ENCODE measurements around the gene VSTM4. TPM values are rescaled to one million over a fixed set of nuclear protein-coding genes. Genes with fewer than 3 reads are reported as not detected.

VSTM4 gene
- total and polyA plus RNA-seq, 9 donors, result 17.3 to 68.9 (median 42.9) TPM

GRCh38 chr10:49112851-49113250 lies 2.5 kb downstream of the VSTM4 start:
- Histone ChIP-seq H3K36me3 (no peaks in the 10 kb centered on the region), H3K27me3 (no peaks in the 10 kb centered on the region), H3K4me3 (no peak overlapping the region), H3K4me1 (ENCODE audit: insufficient read depth) (peaks cover 42% of the 10 kb centered on the region), H3K27ac (no peak overlapping the region), H3K9me3 (no peaks in the 10 kb centered on the region)
- WGBS, 3 donors, result 16 to 29% (median 25%) methylated on average over 3 of the region's 3 CpGs
- TF ChIP-seq, protein P1, sequence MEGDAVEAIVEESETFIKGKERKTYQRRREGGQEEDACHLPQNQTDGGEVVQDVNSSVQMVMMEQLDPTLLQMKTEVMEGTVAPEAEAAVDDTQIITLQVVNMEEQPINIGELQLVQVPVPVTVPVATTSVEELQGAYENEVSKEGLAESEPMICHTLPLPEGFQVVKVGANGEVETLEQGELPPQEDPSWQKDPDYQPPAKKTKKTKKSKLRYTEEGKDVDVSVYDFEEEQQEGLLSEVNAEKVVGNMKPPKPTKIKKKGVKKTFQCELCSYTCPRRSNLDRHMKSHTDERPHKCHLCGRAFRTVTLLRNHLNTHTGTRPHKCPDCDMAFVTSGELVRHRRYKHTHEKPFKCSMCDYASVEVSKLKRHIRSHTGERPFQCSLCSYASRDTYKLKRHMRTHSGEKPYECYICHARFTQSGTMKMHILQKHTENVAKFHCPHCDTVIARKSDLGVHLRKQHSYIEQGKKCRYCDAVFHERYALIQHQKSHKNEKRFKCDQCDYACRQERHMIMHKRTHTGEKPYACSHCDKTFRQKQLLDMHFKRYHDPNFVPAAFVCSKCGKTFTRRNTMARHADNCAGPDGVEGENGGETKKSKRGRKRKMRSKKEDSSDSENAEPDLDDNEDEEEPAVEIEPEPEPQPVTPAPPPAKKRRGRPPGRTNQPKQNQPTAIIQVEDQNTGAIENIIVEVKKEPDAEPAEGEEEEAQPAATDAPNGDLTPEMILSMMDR (IDR thresholded peaks at IDR 0.05), result no peak
- TF ChIP-seq POLR2A (IDR thresholded peaks at IDR 0.05) (no peak), EP300 (IDR thresholded peaks at IDR 0.05) (no peak)
- DNase-seq, result no peak
- intact Hi-C loops (cut with DNase I), result loop anchor here in 1 of 4 donors (10.0 kb wide), 1 partner anchor 98 kb away; no protein-coding TSS in a partner anchor

- Histone ChIP-seq H3K36me3 (no peaks in the 10 kb centered on the region), H3K27ac (peak overlapping the region in 1 of 2 donors; percentile 19), H3K4me1 (ENCODE audit: insufficient read depth) (peaks cover 49% of the 10 kb centered on the region), H3K9me3 (no peaks in the 10 kb centered on the region), H3K4me3 (no peak overlapping the region), H3K27me3 (no peaks in the 10 kb centered on the region)
- TF ChIP-seq, protein P1 (IDR thresholded peaks at IDR 0.05), result no peak
- TF ChIP-seq POLR2A (IDR thresholded peaks at IDR 0.05), result no peak
- no peak for DNase-seq
- intact Hi-C loops (cut with DNase I), result loop anchor here in 1 of 4 donors (10.0 kb wide), 1 partner anchor 97 kb away; no protein-coding TSS in a partner anchor
- WGBS, 3 donors, result 38 to 76% (median 55%) methylated on average over 3 of the region's 3 CpGs
Measured at GRCh38 chr10:49112098-49112497, 3.2 kb downstream of the VSTM4 start.

- H3K4me3 ChIP-seq, result no peak overlapping the region
- peak overlapping the region in 1 of 2 donors; percentile 51 for H3K27ac ChIP-seq
- H3K36me3 ChIP-seq, result no peaks in the 10 kb centered on the region
- no peak for DNase-seq
- H3K4me1 ChIP-seq (ENCODE audit: insufficient read depth), result peaks cover 56% of the 10 kb centered on the region
- no peaks in the 10 kb centered on the region for H3K27me3 ChIP-seq
- TF ChIP-seq, protein P1 (IDR thresholded peaks at IDR 0.05), result no peak
- no peak for TF ChIP-seq EP300 (IDR thresholded peaks at IDR 0.05)
- TF ChIP-seq POLR2A (IDR thresholded peaks at IDR 0.05), result no peak
- 39 to 41% (median 40%) methylated on average over 8 of the region's 8 CpGs for WGBS, 3 donors
- intact Hi-C loops (cut with DNase I), result loop anchor here in 1 of 4 donors (10.0 kb wide), 1 partner anchor 97 kb away; no protein-coding TSS in a partner anchor
- H3K9me3 ChIP-seq, result no peaks in the 10 kb centered on the region
Measured at GRCh38 chr10:49111320-49111698, 4.0 kb downstream of the VSTM4 start.

DNA sequence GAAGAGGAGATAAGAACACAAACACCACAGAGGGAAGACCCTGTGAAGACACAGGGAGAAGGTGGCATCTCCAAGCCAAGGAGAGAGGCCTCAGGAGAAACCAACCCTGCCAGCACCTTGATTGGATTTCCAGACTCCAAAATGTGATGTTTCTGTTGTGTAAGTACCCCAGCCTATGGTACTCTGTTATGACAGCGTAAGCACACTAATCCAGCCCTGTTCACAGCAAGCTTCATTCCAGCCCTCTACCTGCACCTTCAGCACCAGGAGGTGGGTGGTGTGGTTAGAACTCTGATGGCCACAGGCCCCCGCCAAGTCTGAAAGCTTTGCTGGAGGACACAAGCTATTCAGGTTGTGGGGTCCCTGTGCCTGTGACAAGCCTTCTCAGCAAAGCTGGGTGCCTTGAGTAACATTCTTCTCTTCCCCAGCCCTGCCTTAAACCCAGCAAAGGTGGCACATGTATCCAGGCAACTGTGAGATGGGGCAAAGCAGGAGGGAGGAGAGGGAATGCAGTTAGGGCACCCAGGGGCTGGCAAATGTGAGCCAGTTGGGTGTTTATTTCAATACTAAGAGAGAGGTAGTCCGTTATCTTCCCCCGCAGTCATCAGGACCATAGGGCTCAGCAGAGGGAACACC lies 4.5 kb downstream of the VSTM4 start:
- Histone ChIP-seq H3K36me3 (no peaks in the 10 kb centered on the region), H3K27me3 (no peaks in the 10 kb centered on the region), H3K4me3 (no peak overlapping the region), H3K4me1 (ENCODE audit: insufficient read depth) (peaks cover 57% of the 10 kb centered on the region), H3K27ac (peak overlapping the region in 1 of 2 donors; percentile 51), H3K9me3 (no peaks in the 10 kb centered on the region)
- intact Hi-C loops (cut with DNase I), result loop anchor here in 1 of 4 donors (10.0 kb wide), 1 partner anchor 96 kb away; no protein-coding TSS in a partner anchor
- DNase-seq, result no peak
- TF ChIP-seq, protein P1 (IDR thresholded peaks at IDR 0.05), result no peak
- no peak for TF ChIP-seq EP300 (IDR thresholded peaks at IDR 0.05)
- no peak for TF ChIP-seq POLR2A (IDR thresholded peaks at IDR 0.05)
- WGBS, 3 donors, result 83 to 94% (median 85%) methylated on average over 4 of the region's 4 CpGs

All from ovary (tissue), 9 donors.